CD4-positive, alpha-beta T cell treated with Interleukin-2 at 100 ng/mL for 4 hours (primary cell): ENCODE results near the gene BABAM1.
A peak's percentile ranks its signal among the peaks of the same experiment; 100 is the strongest.

Experiments
- DNase-seq: peaks from one replicate; pipeline ENCODE4 v3.0.0-alpha.2; 2020; ENCODE audit warnings: low spot score

BABAM1 gene

DNA sequence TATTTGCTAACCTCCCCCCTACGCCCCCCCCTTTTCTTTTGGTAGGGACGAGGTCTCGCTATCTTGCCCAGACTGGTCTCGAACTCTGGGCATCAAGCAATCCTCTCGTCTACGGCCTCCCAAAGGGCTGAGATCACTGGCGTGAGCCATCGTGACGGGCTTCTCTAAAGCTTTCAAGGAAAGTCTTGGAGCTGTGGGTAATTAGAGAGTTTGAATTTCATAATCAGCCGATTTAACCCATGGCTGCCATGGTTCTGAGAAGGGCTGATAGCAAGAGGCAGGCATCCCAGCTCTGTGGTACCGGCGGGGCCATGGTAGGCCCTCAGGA, 36.7 kb downstream of the BABAM1 start:
- no peak for DNase-seq

DNA sequence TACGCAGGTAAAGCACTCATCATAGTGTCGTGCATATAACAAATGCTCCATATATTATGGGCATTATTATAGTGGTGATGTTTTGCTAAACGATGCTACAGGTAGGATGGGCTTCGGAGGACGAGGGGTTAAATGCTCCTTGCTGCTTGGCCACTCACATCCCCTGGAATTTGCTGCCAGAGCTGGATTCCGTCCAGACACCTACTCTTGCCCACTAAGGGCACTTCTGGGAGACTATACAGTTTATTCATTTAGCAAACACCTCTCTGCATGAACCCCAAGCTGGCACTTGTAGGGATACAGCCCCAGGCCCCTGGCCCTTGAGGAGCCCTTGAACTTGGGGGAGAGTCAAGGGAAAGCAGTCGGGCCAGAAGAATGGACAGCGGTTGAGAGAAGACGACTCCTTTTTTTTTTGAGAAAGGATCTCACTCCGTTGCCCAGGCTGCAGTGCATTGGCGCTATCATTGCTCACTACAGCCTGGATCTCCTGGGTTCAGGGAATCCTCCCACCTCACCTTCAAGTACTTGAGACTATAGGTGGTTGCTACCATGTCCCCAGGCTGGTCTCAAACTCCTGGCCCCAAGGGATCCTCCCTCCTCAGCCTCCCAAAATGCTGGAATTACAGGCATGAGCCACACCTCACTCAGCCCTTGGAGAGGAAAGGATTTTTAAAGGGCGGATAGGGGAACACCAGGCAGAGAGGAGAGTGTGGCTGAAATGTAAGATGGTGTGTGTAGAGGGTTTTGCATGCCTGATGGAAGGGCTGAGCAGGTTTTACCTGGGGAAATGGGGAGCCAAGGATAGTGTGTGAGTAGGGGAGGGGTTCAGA, 37.4 kb downstream of the BABAM1 start:
- no peak for DNase-seq

DNA sequence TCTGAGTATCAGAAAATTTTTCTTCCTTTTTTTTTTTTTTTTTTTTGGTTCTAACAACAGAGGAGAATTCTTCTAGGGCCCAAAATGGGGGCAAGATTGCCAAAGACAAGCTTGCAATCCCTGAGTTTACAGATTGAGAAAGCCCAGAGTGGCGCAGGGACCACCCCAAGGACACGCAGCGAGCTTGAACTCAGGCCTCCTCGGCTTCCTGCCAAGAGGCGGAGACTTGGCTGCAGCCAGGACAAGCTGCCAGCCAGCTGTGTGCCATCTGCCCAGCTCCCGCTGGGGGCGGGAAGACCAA, 37.9 kb downstream of the BABAM1 start:
- DNase-seq: no peak

DNA sequence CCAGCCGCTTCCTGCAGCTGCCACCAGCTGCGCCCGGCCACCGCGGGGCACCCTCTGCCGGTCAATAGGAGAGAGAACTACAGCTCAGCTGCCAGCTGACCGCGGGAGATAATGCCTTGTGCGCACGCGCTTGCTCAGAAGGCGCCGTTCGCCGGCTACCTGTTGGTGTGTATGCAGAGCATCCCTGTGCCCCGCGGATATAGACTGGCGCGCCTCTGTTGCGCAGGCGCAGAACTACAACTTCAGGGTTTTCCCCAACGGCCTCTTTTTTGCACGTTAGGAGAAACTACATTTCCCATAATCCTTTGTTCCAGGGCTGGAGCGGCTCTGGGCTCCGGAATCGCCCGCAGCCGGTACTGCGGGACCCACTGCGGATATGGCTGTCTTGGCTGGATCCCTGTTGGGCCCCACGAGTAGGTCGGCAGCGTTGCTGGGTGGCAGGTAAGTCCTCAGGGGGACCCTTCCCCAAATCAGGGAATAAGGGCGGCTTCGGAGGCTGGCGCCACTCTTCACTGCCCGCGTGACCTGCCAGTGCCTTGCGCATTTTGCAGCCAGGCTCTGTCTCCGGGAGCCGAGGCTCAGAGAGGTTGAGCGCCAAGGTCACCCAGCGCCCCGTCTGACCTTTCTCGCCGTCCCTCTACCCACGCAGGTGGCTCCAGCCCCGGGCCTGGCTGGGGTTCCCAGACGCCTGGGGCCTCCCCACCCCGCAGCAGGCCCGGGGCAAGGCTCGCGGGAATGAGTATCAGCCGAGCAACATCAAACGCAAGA, 38.5 kb downstream of the BABAM1 start, which contains the start of gene MRPL34:
MRPL34 (plus strand) TSS at position 356 of the 768 bp plus-strand sequence; CDS start at position 377, 21 bp downstream.
- DNase-seq: peak; percentile 99

DNA sequence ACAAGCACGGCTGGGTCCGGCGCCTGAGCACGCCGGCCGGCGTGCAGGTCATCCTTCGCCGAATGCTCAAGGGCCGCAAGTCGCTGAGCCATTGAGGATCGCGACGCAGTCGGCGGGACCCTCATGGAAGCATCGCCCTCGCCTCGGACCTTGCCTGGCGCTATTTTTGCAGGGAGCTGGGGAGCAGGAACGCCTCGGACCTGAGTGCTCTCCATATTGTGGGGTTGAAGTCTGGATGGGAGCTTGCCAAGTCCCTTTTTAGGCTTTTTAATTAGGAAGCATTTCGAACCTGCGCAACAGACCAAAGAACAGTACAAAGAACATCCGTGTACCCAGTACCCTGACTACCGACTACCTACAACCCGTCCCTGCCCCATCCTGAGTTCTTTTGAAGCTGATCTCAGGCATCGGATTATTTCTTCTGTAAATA, 39.1 kb downstream of the BABAM1 start:
- no peak for DNase-seq

DNA sequence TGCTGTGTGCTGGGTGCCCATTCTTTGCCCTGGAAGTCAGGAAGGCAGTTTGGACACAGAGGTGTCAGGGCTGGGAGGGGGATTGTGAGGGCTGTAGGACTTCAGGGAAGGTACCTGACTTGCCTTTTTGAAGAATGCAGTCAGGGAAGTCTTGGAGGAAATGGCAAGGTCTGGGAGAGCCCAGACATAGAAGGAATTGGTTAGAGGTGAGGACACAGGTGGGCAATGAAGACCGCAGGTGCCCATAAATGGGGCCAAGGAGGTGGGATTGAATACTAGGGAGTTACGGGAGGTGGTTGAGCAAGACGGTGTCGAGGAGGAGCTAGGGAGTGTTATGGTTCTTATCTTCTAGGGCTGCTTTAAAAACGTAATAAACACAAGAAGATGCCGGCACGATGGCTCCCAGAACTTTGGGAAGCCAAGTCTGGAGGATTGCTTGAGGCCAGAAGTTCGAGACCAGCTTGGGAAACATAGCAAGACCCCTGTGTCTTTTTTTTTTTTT, 40.7 kb downstream of the BABAM1 start:
- no peak for DNase-seq

DNA sequence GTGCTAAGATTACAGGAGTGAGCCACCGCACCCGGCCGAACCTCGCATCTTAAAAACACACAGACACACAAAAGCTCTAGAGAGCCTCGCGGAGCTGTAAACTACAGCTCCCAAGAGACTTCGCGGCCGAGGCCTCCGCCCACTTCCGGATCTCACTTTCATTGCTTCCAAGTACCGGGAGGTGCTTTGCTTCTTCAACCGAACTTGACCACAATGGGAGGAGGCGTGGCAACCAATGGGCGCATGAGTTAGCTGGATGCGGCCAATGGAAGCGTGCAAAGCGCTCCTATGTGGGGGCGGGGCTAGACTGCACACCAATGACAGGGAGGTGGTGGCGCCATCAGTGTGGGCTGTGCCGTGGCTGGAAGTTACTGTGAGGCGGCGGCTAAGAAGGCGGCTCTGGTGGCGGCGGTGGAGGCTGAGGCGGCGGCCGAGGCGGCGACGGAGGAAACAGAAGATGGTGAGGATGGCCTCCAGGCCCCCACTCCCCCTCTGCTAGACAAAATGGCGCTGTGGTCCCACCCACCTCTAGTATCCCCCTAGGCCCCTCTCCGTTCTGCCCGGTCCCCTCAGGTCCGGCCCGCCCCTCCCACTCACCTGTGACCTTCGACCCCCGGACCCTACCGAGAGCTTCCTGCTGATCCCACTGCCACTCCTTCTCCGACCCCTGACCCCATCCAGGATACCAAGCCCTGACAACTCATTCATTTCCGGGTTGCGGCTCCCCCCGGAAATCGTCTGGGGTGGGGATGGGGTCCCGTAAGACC, 42.1 kb downstream of the BABAM1 start, which contains the start of gene DDA1:
DDA1 (plus strand) TSS at position 366 of the 767 bp plus-strand sequence; CDS start at position 458, 92 bp downstream.
- peak; percentile 100 for DNase-seq

DNA sequence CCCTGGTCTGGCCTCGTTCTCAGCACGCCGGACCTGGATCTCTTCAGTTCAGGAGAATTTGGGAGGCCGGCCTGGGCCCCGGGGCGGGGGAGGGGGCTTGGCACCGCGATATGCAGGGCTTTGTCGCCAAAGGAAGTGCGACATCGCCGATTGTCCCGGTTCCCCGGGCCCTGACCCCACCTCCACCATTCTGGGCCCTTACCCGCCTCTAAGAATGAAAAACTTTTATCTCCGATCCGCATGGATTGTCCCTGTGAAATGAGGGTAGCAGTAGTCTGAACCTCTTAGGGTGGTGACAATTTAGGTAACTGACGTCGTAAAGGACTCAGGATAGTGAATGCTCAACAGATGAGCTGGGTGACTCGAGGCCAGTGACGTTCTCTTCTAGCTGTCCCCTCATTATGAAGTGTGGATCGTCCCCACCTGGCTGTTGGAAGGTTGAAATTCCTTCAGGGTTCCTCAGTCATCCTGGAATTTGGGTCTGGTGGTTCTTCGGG, 42.8 kb downstream of the BABAM1 start:
- DNase-seq: no peak

DNA sequence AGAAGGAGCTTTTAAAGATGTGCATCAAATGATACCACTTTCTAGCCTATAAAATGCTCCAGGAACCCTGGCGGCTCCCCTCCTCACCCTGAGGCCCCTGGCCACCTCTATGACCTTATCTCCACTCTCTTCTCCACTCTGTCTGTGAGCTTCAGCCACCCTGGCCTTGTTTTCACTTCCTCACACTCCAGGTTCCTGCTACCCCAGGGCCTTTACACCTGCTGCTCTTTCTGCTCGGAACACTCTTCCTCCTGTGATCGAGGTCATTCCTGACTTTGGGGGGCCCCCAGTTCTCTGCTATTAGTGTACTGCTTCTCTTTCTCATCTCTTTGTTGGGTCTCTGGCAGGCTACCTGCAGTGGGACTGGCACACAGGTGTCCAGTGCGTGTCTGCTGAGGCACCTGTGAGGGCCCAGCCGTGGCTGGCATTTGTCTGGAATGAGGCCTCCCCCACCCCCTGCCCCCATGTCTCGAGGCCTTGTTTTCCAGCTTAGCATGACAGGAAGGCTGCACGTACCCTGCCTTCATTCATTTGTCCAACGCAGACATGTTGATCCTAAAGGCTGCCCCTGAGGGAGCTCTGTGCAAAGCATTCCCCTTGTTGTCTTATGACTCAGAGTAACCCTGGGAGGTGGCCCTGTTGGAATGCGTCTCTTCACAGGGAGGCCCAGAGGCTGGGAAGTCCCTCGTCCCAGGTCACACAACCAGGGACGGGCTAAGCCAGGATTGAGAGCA, 44.4 kb downstream of the BABAM1 start:
- no peak for DNase-seq

DNA sequence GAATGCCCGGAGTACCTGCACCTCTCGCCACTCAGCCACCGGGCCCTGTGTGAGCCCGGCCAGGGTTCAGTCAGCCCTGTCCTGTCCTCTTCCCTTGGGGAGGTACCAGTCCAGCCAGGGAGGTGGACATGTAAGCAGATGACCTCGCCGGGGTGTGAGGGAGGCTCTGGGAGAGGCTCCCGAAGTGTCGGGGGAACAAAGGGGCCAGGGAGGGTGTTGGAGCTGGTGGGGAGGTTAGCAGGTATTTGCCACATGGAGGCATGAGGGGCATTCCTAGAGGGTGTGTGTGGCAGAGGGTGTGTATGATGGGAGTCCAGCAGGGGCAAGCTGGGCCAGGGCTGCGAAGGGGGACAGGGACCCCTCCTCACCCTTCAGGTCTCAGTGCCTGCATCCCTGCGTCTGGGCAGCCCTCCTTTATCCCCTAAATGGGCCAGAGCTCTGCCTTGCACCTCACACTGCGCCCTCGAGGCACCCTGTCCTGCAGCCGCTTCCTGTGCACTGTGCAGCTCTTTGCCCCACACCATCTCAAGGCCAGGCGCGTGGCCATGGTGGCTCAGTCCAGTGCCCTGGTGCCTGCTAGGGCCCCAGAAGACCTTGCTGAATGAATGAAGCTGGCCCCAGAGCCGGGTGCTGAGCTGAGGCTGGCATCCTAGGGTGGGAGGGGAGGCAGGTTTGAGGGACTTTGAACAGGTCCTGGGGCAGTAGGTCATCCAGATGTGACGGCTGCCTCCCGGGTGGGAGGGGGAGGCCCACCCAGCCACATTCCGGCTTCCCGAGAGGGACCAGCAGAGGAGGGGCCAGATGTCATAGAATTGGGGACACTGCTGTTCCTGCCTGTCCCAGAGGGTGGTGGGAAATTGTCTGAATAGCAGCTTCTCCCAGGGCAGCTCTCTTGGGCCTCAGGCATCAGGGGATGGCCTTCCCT, 45.2 kb downstream of the BABAM1 start:
- DNase-seq: no peak

DNA sequence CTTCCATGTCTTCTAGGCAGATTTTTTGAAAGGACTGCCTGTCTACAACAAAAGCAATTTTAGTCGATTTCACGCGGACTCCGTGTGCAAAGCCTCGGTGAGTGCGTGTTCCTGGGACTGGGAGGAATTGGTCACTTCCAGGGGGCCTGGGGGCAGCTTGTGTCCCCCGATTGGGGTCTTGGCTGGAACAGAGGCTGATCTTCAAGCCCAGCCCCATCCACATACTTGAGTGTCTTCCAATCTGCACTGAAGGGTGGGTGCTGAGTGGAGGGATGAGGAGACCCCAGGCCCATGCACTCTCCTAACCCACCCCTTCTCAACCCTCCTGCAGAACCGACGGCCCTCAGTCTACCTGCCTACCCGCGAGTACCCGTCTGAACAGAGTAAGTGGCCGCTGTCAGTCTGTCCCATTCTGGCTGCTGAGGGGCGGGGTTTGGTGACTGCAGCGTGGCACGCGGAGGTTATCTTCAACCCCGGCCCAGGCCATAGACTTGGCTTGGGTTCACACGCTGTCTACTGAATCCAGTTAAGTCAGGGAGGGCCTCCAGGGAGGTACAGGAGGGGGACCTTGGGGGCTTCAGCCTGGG, 46.9 kb downstream of the BABAM1 start:
- DNase-seq: no peak

DNA sequence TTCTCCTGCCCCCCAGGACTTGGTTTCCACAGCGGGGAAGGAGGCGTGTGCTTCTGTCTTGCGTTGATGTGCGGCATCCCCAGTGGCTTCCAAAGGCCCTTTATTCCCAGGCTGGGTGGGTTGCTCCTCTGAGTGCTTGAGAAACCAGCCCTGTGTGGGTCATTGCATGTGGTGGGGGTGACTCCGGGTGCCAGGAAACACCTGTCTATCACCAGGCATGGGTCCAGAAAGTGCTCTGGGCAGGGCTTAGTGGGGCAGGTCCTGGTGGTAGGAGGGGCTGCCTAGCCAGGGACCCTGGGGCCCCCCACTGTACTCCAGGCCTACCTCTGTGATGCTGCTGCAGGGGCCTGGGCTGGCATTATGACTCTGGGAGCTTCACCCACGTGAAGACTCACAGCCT, 51.7 kb downstream of the BABAM1 start:
- no peak for DNase-seq

DNA sequence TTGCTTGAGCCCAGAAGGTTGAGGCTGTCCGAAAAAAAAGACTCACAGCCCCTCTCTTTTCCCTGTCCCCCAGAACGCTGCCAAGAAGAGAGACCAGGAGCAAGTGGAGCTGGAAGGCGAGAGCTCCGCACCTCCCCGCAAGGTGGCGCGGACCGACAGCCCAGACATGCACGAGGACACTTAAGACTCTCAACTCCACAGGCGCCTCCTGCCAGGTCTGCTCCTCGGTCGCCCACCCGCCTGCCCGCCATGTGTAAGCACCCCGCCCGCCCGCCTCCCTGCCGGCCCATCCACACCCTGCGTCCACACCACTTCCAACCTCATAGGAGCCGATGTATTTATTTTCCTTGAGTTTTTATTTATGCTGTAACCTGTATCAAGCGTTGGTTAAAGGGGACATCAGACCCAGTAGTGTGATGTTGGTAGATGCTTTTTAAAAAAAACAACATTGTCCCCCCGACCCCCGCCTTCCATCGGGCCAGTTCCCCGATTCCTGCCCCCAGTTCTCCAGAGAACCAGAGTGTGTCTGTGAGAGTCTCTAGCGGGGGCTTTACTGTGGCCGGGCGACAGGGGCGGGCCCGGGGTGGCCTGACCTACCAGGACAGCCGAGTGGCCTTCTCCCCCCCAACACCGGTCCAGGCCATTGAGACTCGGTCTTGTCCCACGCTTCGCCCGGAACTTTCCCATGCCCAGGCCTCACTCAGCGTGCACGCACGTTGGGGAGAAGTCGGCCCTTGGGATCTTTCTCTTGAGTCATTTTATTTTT, 52.4 kb downstream of the BABAM1 start:
- no peak for DNase-seq

DNA sequence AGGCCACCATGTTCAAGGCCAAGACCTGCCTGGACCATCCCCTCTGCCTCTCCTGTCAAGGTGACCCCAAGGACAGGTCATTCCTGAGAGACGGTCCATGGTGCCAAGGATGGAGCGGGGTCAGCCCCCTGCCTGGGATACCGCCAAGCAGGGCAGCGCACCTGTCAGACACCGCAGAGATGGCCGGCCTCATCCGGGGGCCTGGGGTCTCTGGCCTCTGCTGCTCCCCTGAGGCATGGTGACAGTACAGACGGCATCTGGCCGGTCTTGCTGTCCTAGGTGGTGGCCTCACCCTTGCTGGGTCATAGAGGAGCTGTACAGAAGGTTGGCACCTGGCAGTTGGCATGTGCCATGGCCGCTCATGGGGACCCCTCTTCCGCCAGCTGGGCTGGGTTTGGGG, 53.2 kb downstream of the BABAM1 start:
- DNase-seq: no peak

DNA sequence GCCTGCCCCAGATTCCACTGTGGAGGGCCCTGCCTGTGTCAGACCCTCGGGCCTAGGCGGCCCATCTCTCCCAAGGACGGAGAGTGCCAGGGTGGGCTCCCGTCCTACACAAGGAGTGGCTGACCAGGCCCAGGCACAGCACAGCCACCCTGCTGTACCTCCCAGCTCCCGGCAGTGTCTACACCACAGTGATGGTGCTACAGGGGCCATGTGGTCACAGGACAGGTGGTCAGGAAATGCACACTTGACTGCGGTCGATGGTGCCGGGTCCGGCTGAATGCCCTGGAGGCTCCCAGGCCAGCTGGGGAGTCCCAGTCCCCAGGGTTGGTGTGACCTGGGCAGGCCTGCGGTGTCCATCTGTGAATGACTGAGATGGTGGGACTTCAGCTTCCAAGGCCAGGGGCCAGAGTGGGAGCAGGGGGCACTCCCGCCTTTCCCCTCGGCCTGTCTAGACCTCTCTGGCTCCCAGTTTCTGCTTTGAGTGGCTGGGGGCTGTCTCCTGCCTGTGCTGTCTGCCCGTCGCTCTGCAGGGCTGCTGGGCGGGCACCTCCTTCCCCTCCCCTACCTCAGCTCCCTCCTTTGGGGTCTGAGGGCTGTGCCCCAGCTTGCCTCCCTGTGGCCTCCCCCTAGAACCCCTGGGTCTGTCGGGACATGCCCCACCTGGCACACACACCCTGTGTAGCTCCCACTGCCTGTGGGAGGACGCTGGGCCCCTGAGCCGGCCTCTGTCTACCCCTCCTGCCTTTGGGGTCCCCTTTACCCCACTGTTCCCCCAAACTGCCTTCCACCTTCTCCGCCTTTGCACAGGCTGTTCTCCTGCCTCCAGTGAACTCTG, 54.6 kb downstream of the BABAM1 start:
- no peak for DNase-seq

DNA sequence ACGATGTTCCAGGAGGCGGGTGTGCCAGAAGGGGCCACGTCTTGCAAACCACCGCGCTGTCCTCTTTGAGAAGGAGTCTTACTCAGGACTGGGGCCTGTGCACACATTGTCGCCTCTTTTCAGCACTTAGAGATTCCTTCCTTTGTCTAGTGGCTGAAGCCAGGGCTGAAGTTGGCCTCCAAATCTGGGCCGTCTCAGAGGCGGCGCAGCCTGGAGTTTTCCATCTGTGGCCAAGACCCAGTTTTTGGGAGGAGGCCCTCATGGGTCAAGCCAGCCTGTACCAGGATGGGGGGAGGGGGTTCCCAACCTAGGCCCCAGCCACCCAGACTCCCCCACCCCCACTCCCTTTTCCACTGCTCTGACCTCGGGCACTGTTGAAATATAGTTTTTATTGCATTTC, 55.6 kb downstream of the BABAM1 start:
- DNase-seq: no peak

DNA sequence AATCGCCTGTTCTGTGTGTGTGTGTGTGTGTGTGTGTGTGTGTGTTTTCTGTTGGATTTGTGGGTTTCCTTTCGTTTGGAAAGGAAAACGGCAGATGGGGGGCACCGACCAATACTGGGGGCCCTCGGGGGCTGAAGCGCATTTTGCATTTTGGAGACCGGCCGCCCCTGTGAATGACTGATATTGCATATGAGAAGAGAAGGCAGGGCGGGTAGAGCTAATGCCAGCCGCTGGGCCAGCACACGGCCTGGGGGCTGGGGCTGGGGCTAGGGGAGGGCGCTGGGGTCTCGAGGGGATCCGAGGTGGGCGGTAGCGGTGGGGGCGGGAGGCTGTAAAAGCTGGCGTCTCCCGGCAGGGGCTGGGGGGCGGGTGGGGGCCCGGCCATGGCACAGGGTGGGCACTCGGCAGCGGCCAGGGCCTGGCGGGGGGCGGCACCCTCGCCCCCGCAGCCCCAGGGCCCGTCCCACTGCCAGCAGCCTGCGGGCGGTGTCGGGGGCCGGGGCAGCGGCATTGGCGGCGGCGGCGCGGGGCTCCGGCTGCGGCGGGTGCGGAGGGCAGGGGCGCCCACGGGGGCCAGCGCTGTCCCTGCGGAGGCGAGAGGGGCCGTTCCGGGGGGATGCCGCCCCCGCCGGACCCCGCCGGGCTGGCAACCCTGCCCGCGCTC, 56.2 kb downstream of the BABAM1 start:
- no peak for DNase-seq

DNA sequence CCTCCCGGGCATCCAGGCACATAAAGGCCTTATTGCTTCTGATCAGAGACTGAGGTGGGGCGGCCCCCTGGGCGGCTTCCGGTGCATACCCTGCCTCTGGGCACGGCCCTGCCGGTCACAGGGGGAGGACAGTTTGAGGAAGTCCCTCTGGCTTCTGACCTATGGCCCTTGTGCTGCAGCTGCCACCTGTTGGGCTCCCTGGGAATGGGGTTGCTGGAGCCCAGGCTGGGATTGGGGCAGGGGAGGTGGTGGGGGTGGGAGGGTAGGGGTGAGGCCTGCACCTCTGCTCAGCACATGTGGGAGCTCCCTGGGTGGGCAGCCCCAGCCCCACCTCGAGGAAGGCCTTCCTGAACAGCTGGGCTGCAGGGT, 56.7 kb downstream of the BABAM1 start:
- no peak for DNase-seq
